NCI-H2081 treated with DMSO at 0.1 percent for 48 hours (cell line): Measurements from ENCODE around the gene MRPL55.

Experiments
- DNase-seq: peaks from one replicate; lab custom pipeline; 2025; lab: John Stamatoyannopoulos, UW

The MRPL55 gene

GRCh38 chr1:228070173-228070572, 38.9 kb downstream of the MRPL55 start:
- DNase-seq = no peak

DNA sequence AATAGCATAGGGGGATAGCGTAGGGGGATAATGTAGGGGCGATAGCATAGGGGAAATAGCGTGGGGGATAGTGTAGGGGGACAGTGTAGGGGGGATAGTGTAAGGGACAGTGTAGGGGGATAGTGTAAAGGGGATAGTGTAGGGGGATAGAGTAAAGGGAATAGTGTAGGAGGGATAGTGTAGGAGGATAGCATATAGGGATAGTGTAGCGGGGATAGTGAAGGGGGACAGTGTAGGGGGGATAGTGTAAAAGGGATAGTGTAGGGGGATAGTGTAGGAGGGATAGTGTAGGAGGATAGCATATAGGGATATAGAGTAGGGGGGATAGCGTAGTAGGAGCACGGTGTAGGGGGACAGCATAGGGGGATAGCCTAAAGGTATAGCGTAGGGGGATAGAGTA, 40.7 kb downstream of the MRPL55 start:
- no peak for DNase-seq

- DNase-seq = no peak
These were observed 42.0 kb downstream of the MRPL55 start for GRCh38 chr1:228066891-228067654.

DNA sequence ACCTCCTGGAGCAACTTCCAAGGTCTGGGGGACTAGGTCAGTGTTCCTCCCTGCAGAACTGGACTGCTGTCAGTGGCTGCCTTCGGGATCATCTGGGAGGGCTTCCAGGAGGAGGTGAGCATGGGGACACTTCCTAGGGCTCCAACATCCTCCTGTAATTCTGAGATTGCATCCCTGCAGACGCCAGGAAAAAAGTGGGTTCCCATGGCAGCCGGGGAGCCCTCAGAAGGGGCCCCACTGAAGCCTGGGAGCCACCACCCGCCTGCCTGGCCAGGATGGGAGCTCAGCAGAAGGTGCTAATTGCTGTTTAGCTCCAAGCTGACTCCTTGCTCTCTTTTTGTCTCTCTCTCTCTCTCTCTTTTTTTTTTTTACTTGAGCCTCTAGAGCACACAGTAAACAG, 42.7 kb downstream of the MRPL55 start:
- no peak for DNase-seq

DNA sequence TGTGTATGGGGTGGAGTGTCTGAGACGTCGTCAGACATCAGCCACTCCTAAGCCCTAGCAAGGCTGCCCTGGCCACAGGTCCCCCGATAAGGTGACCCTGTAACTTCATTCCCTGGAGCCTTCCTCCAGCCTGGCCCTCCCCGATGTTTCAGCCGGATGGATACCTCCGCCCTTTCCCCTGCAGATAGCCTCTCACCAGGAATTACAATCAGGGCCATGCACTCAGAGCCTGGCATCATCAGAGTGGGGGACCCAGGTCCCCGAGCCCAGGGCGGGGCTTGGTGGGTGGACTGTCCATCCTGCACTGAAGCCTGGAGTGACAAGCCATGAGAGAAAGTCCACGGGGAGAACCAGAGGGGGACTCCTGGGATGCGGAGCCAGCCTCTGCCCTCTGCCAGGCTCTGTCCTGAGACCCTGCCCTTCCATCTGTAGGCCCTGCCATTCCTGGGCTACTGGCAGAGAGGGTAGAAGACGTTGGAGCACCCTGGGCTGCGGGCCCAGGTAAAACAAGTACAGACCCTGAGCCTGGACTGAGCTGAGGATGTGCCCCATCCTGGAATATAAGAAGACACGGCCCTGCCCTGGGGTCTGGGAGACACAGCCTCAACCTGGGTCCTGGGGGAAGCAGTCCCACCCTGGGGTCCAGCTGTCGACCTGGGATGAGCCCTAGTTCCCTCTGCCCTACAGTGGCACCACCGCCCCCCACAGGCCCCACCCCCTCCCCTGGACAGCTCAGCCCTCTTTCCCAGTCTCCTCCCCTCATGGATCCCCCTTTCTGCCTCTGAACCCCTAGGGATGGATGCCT, 43.4 kb downstream of the MRPL55 start:
- DNase-seq = no peak

- no peak for DNase-seq
These were observed 44.2 kb downstream of the MRPL55 start for GRCh38 chr1:228064741-228065542.

GRCh38 chr1:228064296-228064695, 44.8 kb downstream of the MRPL55 start:
- DNase-seq = no peak

- DNase-seq = no peak
These were observed 45.6 kb downstream of the MRPL55 start for GRCh38 chr1:228063251-228064191.

DNA sequence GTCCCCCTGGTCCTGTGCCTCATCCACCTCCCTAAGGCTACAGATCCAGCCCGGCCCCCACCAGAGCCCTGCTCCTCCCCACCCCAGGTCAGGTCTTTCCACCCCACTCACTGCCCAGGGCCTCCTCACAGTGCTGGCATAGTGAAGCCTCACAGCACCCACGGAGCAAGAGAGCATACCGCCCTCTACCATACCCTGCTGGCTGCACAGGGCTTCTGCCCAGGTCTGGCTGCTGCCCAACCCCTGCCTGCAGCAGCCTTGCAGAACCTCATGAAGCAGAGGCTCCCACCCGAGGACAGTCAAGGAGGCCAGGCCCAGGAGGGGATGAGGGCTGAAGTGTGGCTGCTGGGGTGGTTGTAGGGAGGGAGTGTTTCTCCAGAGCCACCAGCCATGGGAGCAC, 46.3 kb downstream of the MRPL55 start:
- DNase-seq = no peak

DNA sequence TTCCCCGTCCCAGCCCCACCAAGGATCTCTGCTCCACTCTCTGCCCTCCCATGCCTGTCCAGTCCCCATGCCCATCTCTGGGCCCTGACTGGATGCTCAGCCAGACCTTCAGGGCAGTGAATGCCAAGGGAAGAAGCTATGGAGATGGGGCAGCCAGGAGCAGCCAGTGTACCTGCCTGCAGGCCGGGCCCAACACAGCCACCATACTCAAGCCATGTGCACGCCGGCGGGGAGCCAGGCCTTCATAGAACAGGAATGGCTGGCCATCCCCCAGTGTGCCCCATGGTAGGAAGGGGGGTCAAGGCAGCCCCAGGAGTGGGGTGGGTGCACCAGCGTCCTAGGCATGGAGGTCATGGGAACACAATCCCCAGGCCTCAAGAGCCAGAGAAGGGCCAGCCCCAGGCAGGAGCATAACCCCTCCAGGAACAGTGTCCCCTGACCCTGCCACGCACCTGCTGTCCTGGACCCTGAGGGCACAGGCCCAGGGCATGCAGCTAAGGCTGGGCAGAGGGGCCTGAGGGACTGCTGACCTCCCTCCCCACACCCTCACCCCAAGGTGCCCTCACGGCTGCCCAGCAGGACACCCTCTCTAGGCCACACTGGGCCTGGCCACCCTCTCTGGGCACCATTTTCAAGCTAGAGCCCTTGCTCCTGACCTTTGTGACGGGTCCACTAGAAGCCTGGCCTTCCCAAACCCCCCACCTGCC, 46.9 kb downstream of the MRPL55 start:
- no peak for DNase-seq

GRCh38 chr1:228061411-228062084, 47.6 kb downstream of the MRPL55 start:
- no peak for DNase-seq

DNA sequence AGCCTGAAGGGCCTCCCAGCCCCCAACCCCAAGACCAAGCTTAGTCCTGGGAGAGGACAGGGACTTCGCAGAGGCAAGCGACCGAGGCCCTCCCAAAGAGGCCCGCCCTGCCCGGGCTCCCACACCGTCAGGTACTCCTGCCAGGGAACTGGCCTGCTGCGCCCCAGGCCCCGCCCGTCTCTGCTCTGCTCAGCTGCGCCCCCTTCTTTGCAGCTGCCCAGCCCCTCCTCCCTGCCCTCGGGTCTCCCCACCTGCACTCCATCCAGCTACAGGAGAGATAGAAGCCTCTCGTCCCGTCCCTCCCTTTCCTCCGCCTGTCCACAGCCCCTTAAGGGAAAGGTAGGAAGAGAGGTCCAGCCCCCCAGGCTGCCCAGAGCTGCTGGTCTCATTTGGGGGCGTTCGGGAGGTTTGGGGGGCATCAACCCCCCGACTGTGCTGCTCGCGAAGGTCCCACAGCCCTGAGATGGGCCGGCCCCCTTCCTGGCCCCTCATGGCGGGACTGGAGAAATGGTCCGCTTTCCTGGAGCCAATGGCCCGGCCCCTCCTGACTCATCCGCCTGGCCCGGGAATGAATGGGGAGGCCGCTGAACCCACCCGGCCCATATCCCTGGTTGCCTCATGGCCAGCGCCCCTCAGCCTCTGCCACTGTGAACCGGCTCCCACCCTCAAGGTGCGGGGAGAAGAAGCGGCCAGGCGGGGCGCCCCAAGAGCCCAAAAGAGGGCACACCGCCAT, 48.5 kb downstream of the MRPL55 start:
- DNase-seq = no peak

- DNase-seq = no peak
These were observed 49.3 kb downstream of the MRPL55 start for GRCh38 chr1:228059634-228060457.

DNA sequence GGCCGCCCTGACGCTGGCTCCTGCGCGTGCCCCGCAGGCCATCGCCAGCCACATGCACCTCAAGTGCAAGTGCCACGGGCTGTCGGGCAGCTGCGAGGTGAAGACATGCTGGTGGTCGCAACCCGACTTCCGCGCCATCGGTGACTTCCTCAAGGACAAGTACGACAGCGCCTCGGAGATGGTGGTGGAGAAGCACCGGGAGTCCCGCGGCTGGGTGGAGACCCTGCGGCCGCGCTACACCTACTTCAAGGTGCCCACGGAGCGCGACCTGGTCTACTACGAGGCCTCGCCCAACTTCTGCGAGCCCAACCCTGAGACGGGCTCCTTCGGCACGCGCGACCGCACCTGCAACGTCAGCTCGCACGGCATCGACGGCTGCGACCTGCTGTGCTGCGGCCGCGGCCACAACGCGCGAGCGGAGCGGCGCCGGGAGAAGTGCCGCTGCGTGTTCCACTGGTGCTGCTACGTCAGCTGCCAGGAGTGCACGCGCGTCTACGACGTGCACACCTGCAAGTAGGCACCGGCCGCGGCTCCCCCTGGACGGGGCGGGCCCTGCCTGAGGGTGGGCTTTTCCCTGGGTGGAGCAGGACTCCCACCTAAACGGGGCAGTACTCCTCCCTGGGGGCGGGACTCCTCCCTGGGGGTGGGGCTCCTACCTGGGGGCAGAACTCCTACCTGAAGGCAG, 50.0 kb downstream of the MRPL55 start:
- no peak for DNase-seq

DNA sequence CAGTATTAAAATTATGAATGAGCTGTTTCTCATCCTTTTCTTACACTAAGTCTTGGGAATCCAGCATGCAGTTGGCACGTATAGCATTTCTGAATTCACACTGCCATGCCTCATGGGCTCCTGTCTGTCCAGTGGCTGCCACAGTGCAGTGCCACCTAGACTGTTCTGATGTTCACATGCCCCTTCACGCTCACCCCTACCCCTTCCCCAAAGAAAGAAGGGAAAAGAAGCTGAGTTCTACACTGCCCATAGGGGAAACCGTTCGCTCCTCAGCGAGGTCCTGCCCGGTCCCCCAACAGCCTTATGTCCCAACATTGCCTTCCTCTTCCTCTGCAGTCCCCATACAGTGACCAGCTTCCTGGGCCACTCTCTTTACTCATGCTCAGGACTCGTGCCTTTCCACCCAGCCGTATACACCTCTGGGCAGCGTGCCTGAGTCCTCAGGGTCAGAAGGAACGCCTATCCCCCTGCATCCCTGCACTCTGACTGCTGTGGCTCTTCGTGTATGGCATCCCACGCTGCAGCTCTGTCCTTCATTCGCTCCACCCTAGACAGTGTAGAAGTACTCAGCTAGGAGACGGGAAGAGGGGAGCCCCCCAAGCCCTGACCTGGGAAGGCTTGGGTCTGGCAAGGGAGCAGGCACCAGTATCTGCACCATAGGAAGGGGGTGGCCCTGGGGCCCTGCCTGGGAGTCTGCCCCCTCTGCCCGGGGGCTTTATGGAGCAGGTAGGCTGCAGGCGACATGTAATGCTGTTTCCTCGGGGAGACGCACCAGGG, 50.7 kb downstream of the MRPL55 start:
- no peak for DNase-seq
